Activated T-helper 1 cell treated with anti-CD3 and anti-CD28 coated beads, Interleukin-12 subunit alpha, Interleukin-12 subunit beta, Interleukin-2, Interleukin-4 antibody, amounts not matched to agents 30 ng/mL and 10 ng/mL and 1 ng/mL, durations not matched to agents 14 hours and 24 hours and 36 hours (primary cell): ENCODE results near the gene NLN. TPM values are rescaled to one million over a fixed set of nuclear protein-coding genes. Genes with fewer than 3 reads are reported as not detected.
A peak's percentile ranks its signal among the peaks of the same experiment; 100 is the strongest.

Source experiments
- DNase-seq: peaks from one replicate; pipeline ENCODE4 v3.0.0; 2021; ENCODE audit warnings: low spot score
- H3K27ac Mint-ChIP-seq: one replicate; pipeline ENCODE4 v1.8.0; 2021; ENCODE audit warnings: mild to moderate bottlenecking, mixed read lengths
- H3K27me3 Mint-ChIP-seq: one replicate; pipeline ENCODE4 v1.8.0; 2022; ENCODE audit warnings: mild to moderate bottlenecking, moderate library complexity, mixed read lengths; ENCODE audit not compliant: insufficient read depth
- H3K36me3 Mint-ChIP-seq: one replicate; pipeline ENCODE4 v1.8.0; 2021; ENCODE audit warnings: low read depth, mixed read lengths
- H3K4me1 Mint-ChIP-seq: one replicate; pipeline ENCODE4 v1.8.0; 2021; ENCODE audit warnings: low read depth, mixed read lengths
- H3K4me3 Mint-ChIP-seq: one replicate; pipeline ENCODE4 v1.8.0; 2021; ENCODE audit warnings: mild to moderate bottlenecking, moderate library complexity, mixed read lengths
- H3K9me3 Mint-ChIP-seq: one replicate; pipeline ENCODE4 v1.8.0; 2021; ENCODE audit warnings: mixed read lengths
- intact Hi-C: fragments of 100-400 bp; cut with micrococcal nuclease; formaldehyde crosslinking; loops from one replicate; pipeline ENCODE4 v1.15.1; 2024
- total RNA-seq: library from RNA; stranded (reverse); gene quantifications from 2 replicates; pipeline ENCODE4 v1.2.3, GENCODE V29; 2022

The NLN gene
- total RNA-seq, 1 donor from 2014 or later = 24.4 TPM

GRCh38 chr5:65738305-65738704, 16.3 kb downstream of the NLN start:
- intact Hi-C loops = no loop called here
- H3K27me3 Mint-ChIP-seq = peaks cover 3% of the 10 kb centered on the region
- no peaks in the 10 kb centered on the region for H3K36me3 Mint-ChIP-seq
- no peak for DNase-seq
- no peak overlapping the region for H3K4me3 Mint-ChIP-seq
- peaks cover 16% of the 10 kb centered on the region for H3K4me1 Mint-ChIP-seq
- no peak overlapping the region for H3K27ac Mint-ChIP-seq
- H3K9me3 Mint-ChIP-seq = peaks cover 6% of the 10 kb centered on the region

- DNase-seq = no peak
- Mint-ChIP-seq H3K36me3 (no peaks in the 10 kb centered on the region), H3K9me3 (peaks cover 6% of the 10 kb centered on the region), H3K27ac (no peak overlapping the region), H3K4me3 (no peak overlapping the region), H3K4me1 (peaks cover 16% of the 10 kb centered on the region), H3K27me3 (peaks cover 3% of the 10 kb centered on the region)
- intact Hi-C loops = no loop called here
These were observed 17.2 kb downstream of the NLN start for GRCh38 chr5:65739162-65739561.

- H3K36me3 Mint-ChIP-seq = no peaks in the 10 kb centered on the region
- intact Hi-C loops = loop anchor here (1.0 to 5.0 kb wide), 6 partner anchors 62 to 565 kb away; partner anchors contain the start of genes ERBIN and SREK1
- H3K27ac Mint-ChIP-seq = no peak overlapping the region
- peaks cover 16% of the 10 kb centered on the region for H3K4me1 Mint-ChIP-seq
- peaks cover 3% of the 10 kb centered on the region for H3K27me3 Mint-ChIP-seq
- peaks cover 6% of the 10 kb centered on the region for H3K9me3 Mint-ChIP-seq
- no peak overlapping the region for H3K4me3 Mint-ChIP-seq
- no peak for DNase-seq
These were observed 20.7 kb downstream of the NLN start for GRCh38 chr5:65742565-65743231.

GRCh38 chr5:65749221-65749844, 27.3 kb downstream of the NLN start:
- DNase-seq = no peak
- H3K9me3 Mint-ChIP-seq = no peaks in the 10 kb centered on the region
- no peaks in the 10 kb centered on the region for H3K36me3 Mint-ChIP-seq
- no peak overlapping the region for H3K4me3 Mint-ChIP-seq
- H3K27me3 Mint-ChIP-seq = no peaks in the 10 kb centered on the region
- intact Hi-C loops = no loop called here
- no peak overlapping the region for H3K27ac Mint-ChIP-seq
- no peaks in the 10 kb centered on the region for H3K4me1 Mint-ChIP-seq

- no peak for DNase-seq
- Mint-ChIP-seq H3K27ac (no peak overlapping the region), H3K4me1 (no peaks in the 10 kb centered on the region), H3K36me3 (no peaks in the 10 kb centered on the region), H3K27me3 (no peaks in the 10 kb centered on the region), H3K9me3 (no peaks in the 10 kb centered on the region), H3K4me3 (no peak overlapping the region)
- intact Hi-C loops = no loop called here
These were observed 28.0 kb downstream of the NLN start for GRCh38 chr5:65749956-65750355.

GRCh38 chr5:65750938-65751337, 28.9 kb downstream of the NLN start:
- Mint-ChIP-seq H3K27me3 (no peaks in the 10 kb centered on the region), H3K9me3 (no peaks in the 10 kb centered on the region), H3K4me3 (no peak overlapping the region), H3K36me3 (no peaks in the 10 kb centered on the region), H3K27ac (no peak overlapping the region), H3K4me1 (no peaks in the 10 kb centered on the region)
- no peak for DNase-seq
- intact Hi-C loops = no loop called here

GRCh38 chr5:65753189-65753588, 31.2 kb downstream of the NLN start:
- Mint-ChIP-seq H3K4me1 (no peaks in the 10 kb centered on the region), H3K27me3 (no peaks in the 10 kb centered on the region), H3K4me3 (no peak overlapping the region), H3K36me3 (no peaks in the 10 kb centered on the region), H3K27ac (no peak overlapping the region), H3K9me3 (no peaks in the 10 kb centered on the region)
- intact Hi-C loops = no loop called here
- no peak for DNase-seq

- Mint-ChIP-seq H3K4me1 (peaks cover 10% of the 10 kb centered on the region), H3K27ac (no peak overlapping the region), H3K4me3 (no peak overlapping the region), H3K36me3 (peaks cover 5% of the 10 kb centered on the region), H3K27me3 (no peaks in the 10 kb centered on the region), H3K9me3 (no peaks in the 10 kb centered on the region)
- intact Hi-C loops = no loop called here
- no peak for DNase-seq
These were observed 36.6 kb downstream of the NLN start for GRCh38 chr5:65758546-65759144.

GRCh38 chr5:65760504-65761275, 38.7 kb downstream of the NLN start:
- no peaks in the 10 kb centered on the region for H3K9me3 Mint-ChIP-seq
- DNase-seq = peak; percentile 53
- no peak overlapping the region for H3K27ac Mint-ChIP-seq
- H3K4me3 Mint-ChIP-seq = no peak overlapping the region
- intact Hi-C loops = no loop called here
- H3K36me3 Mint-ChIP-seq = peaks cover 5% of the 10 kb centered on the region
- H3K27me3 Mint-ChIP-seq = no peaks in the 10 kb centered on the region
- peaks cover 10% of the 10 kb centered on the region for H3K4me1 Mint-ChIP-seq

GRCh38 chr5:65762234-65762633, 40.2 kb downstream of the NLN start:
- no peak overlapping the region for H3K4me3 Mint-ChIP-seq
- H3K4me1 Mint-ChIP-seq = peaks cover 18% of the 10 kb centered on the region
- no peak overlapping the region for H3K27ac Mint-ChIP-seq
- H3K27me3 Mint-ChIP-seq = no peaks in the 10 kb centered on the region
- no peak for DNase-seq
- H3K9me3 Mint-ChIP-seq = no peaks in the 10 kb centered on the region
- intact Hi-C loops = no loop called here
- H3K36me3 Mint-ChIP-seq = peaks cover 10% of the 10 kb centered on the region

- peaks cover 15% of the 10 kb centered on the region for H3K36me3 Mint-ChIP-seq
- no peaks in the 10 kb centered on the region for H3K27me3 Mint-ChIP-seq
- no peak overlapping the region for H3K27ac Mint-ChIP-seq
- no peak for DNase-seq
- intact Hi-C loops = no loop called here
- peaks cover 27% of the 10 kb centered on the region for H3K4me1 Mint-ChIP-seq
- H3K9me3 Mint-ChIP-seq = peaks cover 6% of the 10 kb centered on the region
- H3K4me3 Mint-ChIP-seq = no peak overlapping the region
These were observed 43.6 kb downstream of the NLN start for GRCh38 chr5:65765582-65765981.

GRCh38 chr5:65766175-65766574, 44.2 kb downstream of the NLN start:
- peaks cover 22% of the 10 kb centered on the region for H3K4me1 Mint-ChIP-seq
- no peaks in the 10 kb centered on the region for H3K27me3 Mint-ChIP-seq
- intact Hi-C loops = no loop called here
- peaks cover 6% of the 10 kb centered on the region for H3K9me3 Mint-ChIP-seq
- DNase-seq = no peak
- H3K36me3 Mint-ChIP-seq = peaks cover 15% of the 10 kb centered on the region
- no peak overlapping the region for H3K4me3 Mint-ChIP-seq
- no peak overlapping the region for H3K27ac Mint-ChIP-seq

- Mint-ChIP-seq H3K27ac (no peak overlapping the region), H3K9me3 (peaks cover 6% of the 10 kb centered on the region), H3K36me3 (peaks cover 15% of the 10 kb centered on the region), H3K4me3 (no peak overlapping the region), H3K4me1 (peaks cover 22% of the 10 kb centered on the region), H3K27me3 (no peaks in the 10 kb centered on the region)
- intact Hi-C loops = no loop called here
- DNase-seq = no peak
These were observed 44.8 kb downstream of the NLN start for GRCh38 chr5:65766781-65767180.
